ENCODE data around the gene ARHGAP22. TPM values are rescaled to one million over a fixed set of nuclear protein-coding genes. Genes with fewer than 3 reads are reported as not detected.

The ARHGAP22 gene
- polyA plus RNA-seq, 4 donors, result 0.97 to 1.9 (median 1.2) TPM

DNA sequence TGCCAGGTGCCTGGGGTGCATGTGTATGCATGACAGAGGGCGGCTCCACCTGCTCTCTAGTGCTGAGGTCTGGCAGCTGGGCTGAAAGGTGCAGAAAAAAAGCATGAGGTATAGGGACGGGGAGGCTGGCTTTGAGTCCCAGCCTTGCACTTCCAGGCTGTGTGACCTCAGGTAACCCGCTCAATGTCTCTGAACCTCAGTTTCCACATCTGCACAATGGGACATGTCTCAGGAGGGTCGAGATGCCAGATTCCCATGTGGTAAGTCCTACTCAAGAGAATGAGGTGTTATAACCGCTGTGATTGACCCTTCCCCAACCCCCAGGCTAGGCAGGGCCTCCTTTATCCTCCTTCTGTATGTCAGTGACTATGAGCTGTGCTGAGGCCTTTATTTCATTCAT, 48.8 kb downstream of the ARHGAP22 start:
- no peak for DNase-seq (ENCODE audit: low read depth in 4 of 4, low spot score in 3 of 4)

GRCh38 chr10:48555310-48556042, 49.4 kb downstream of the ARHGAP22 start:
- DNase-seq (ENCODE audit: low read depth in 4 of 4, low spot score in 3 of 4), result no peak

DNA sequence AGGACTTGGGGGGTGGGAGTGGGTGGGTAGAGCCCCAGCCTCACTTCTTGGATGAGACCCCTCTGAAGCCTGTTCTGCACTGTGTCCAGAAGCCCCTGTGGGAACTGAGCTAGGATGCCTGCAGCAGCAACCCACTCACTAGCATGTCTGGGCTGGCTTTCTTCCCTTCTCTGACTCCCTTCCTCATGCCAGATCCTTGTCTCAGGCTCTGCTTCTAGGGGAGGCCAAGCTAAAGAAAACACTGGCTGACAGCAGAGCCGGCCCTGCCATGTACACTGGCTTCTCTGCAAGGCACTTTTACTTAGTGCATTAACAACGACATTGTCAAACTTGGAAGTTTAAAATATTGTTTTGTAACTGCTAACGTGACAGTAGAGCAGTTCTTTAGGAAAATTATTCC, 50.2 kb downstream of the ARHGAP22 start:
- DNase-seq (ENCODE audit: low read depth in 4 of 4, low spot score in 3 of 4), result no peak

DNA sequence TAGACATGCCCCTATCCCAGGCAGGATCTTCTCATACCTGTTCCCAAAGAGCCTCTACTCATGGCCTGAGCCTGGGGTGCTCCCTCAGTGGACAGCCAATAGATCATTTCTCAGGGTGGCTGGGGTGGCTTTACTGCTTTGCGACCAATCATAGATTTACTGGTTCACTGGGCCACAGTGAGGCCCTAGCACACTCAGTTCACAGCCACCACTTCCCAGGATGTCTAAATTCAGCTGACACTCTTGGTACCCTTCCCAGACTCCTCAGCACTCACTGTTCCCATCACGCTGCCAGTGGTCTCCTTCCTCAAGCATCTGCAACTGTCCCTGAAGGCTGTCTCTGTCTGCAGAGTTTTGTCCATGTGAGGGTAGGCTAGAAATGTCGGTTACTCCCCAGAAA, 50.6 kb downstream of the ARHGAP22 start:
- DNase-seq (ENCODE audit: low read depth in 4 of 4, low spot score in 3 of 4), result no peak

GRCh38 chr10:48552946-48553564, 51.8 kb downstream of the ARHGAP22 start:
- DNase-seq (ENCODE audit: low read depth in 4 of 4, low spot score in 3 of 4), result no peak

- DNase-seq (ENCODE audit: low read depth in 4 of 4, low spot score in 3 of 4), result peak in 2 of 4 donors; percentile 10 to 22
Observed at GRCh38 chr10:48551861-48552591, 52.8 kb downstream of the ARHGAP22 start.

- DNase-seq (ENCODE audit: low read depth in 4 of 4, low spot score in 3 of 4), result no peak
Observed at GRCh38 chr10:48550977-48551376, 53.9 kb downstream of the ARHGAP22 start.

DNA sequence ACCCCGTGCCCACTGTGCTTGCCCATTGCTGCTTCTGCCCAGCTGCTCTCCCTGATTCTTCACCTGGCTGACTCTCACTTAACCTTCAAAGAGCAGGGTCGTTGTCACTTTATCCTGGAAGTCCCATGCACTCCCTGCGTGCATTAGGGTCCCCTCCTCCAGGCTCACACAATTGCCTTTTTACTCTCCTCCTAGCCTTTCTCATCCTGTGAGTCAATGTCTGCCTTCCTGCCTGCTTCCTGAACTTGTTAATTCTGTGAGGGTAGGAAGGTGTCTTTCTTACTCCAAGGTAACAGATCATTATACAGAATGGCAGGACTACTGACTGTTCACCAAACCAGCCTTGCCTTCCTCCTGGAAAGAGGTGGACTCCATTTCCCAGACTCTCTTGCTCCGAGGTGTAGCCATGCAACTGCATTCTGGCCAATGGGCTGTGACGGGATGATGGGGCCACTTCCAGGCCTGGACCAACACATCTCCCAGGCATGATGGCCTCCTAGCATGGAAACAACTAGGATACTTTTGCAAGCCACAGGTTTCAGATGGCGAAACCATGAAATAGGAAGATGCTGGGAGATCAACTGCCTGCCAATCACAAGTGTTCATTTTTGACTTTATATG, 54.7 kb downstream of the ARHGAP22 start:
- DNase-seq (ENCODE audit: low read depth in 4 of 4, low spot score in 3 of 4), result no peak

- no peak for DNase-seq (ENCODE audit: low read depth in 4 of 4, low spot score in 3 of 4)
Observed at GRCh38 chr10:48549236-48549635, 55.6 kb downstream of the ARHGAP22 start.

DNA sequence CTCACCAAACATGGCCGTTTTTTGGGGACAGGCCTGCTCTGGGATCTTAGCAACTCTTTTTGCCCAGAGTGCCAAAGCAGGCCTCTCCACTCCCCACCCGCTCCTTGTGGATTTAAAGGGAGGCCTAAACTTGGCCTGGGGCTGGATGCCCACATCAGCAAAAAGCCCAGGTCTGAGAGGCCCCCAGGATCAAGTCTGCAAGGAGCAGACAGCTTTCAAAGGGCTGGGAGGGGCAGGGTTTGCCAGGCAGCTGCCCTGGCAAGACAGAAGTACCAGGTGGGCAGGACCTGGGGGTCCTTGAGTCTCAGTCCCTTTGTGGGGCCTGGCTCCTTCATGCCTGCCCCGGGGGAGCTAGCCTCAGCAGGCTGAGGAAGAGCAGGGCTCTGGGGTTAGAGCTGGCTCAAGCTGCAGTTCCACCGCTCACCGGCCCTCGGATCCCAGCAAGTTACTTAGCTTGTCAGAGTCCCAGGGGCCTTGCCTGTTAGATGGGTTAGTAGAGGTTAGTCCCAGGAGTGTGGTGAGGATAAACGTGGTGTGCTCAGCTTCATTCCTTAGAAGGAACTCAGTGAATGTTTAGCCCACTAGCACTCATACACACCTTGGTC, 56.2 kb downstream of the ARHGAP22 start:
- no peak for DNase-seq (ENCODE audit: low read depth in 4 of 4, low spot score in 3 of 4)

- no peak for DNase-seq (ENCODE audit: low read depth in 4 of 4, low spot score in 3 of 4)
Observed at GRCh38 chr10:48547981-48548380, 56.9 kb downstream of the ARHGAP22 start.

DNA sequence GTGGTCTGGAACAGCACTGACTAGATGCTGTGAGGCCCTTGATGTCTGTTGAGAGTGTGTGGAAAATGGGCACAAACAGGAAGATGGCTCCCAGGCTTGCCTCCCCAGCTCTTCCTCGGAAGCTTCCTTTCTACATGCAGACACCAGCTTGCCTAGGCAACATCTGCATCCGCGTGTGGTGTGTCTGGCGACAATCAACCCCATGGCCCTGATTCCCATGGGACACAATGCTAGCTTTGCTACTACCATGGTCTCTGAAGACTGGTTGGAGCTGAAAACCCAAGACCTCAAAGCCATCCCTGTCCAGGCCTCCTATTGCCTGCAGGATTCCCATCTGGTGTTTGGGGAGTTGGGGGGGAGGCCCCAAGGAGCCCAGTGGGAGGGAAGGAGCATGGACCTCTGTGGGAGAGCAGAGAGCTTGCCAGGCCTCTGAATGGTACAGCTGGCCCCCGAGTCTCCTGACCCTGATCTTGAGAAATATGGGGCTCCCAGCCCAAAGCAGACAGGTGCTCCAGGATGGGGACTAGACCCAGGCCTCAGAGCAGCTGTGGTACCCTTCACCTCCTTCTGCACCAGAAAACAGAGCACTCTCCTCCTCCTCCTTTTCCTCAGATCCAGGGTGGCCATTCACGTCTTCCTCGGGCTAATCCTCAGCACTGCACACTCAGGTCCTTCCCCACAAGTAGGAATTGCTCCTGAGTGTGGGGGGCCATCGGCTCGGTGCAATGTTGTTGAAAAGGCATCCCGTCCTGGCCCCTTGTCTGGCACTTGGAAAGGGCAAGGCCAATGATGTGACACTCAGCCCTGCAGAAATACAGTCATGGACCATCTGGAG, 57.6 kb downstream of the ARHGAP22 start:
- no peak for DNase-seq (ENCODE audit: low read depth in 4 of 4, low spot score in 3 of 4)

DNA sequence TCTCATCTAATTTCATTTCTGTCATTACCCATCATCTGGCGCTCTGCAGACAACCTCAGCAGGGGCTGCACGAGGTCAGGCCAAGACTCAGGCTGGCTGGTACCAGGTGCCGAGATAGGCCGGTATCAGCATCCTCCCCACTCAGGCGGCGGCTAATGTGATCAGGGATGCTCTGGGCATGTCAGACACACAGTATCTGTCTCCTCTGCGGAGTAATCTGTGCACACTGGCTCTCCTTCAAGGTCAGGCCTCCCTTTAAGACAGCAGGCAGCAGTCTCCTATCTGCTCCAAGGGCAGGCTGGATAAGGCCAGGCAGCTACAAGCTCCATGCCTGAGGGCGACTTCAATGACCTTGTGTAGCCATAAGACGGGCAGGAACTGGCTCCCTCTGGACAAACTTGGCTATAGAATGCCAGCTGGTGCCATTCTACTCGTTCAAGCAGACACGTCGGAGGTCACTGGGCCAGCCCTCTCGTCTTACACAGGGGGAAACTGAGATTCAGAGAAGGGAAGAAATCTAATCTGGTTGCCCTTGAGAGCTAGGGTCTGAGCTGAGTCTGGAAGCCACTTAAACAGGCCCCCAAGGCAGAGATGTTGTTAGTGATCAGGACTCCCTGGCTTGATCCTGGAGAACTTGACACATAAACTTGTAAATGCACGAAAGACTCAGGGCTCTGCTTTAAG, 59.3 kb downstream of the ARHGAP22 start:
- no peak for DNase-seq (ENCODE audit: low read depth in 4 of 4, low spot score in 3 of 4)

GRCh38 chr10:48543182-48543844, 61.6 kb downstream of the ARHGAP22 start:
- DNase-seq (ENCODE audit: low read depth in 4 of 4, low spot score in 3 of 4), result no peak

DNA sequence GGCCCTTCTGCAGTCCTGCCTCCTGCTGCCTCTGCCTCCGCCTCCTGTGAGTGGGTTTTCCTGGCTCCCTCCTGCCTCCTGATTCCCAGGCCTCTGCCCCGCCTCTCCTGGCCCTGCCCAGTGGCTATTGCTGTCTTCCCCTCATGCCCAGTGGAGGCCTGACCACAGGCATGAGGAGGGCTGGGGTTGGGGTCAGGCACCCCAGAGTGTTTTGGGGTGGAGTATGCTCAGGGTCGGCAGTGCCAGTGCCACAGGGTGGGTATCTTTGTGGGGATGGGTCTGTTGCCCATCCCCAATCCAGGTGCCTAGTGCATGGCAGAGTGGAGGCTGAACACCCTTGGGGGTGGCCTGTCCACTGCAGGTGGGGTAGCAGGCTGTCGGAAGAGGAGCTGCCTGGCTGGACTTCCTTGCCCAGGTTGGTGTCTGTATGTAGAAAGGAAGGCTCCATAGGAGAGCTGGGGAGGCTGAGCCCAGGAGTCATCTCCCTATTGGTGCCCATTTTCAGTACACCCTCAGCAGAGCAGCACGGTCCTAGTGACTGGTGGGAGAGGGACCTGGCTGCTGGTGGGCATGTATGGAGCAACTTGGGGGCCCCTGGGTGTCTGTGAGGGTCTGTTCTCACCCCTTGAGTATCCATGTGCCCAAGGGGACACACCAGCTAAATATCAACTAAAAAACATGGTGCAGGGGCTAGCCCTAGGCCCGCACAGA, 62.2 kb downstream of the ARHGAP22 start:
- DNase-seq (ENCODE audit: low read depth in 4 of 4, low spot score in 3 of 4), result no peak

GRCh38 chr10:48541144-48541795, 63.6 kb downstream of the ARHGAP22 start:
- no peak for DNase-seq (ENCODE audit: low read depth in 4 of 4, low spot score in 3 of 4)

- DNase-seq (ENCODE audit: low read depth in 4 of 4, low spot score in 3 of 4), result no peak
Observed at GRCh38 chr10:48538611-48539010, 66.3 kb downstream of the ARHGAP22 start.
